ENCODE results near the gene TM4SF18. TPM values are rescaled to one million over a fixed set of nuclear protein-coding genes. Genes with fewer than 3 reads are reported as not detected.

Gene TM4SF18
- not detected in 2 replicates for total RNA-seq (ENCODE audit: low replicate concordance)

DNA sequence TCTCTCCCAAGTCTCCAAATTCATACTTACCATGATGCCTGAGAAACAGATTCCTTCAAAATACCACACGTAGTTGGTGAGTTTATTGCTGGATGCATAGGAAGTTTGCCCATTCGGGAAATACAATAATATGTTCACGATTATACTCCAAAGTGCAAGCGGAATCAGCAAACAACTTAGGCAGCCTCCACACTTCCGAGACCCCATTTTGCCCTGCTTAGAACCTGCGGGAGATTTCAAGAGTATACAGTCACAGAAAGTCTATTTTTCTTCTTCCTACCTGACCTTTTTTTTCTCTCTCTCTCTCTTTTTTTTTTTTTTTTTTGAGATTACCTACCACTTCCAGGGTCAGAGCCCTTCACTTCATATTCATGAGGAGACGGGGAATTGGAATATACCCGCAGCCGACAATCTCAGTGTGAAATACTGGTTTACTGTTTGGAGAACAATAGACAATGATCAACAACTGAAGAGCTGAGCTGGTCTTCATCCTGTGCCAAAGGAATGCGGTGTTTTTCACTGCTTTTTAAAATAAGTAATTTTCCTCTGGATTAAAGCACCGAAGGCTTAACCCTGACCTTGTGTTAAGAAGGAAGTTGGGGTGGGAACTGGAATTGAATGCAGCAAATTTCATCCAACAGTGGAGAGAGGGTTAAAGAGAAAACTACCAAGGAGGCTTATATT lies at the start of gene TM4SF18:
TM4SF18 (minus strand) TSS at position 461 of the 684 bp plus-strand sequence; CDS start at position 207, 254 bp downstream.
- no peaks in the 10 kb centered on the region for H3K36me3 Mint-ChIP-seq
- H4K20me1 ChIP-seq (ENCODE audit: low read depth) = no peaks in the 10 kb centered on the region
- H3K36me3 ChIP-seq = no peaks in the 10 kb centered on the region
- DNase-seq (ENCODE audit: low spot score) = no peak
- H3K9me3 Mint-ChIP-seq = no peaks in the 10 kb centered on the region
- H3K27me3 ChIP-seq = no peaks in the 10 kb centered on the region
- no peaks in the 10 kb centered on the region for H3K9me3 ChIP-seq (ENCODE audit: low read depth)
- H3F3A ChIP-seq (ENCODE audit: low read depth) = no peaks in the 10 kb centered on the region
- H3K4me3 Mint-ChIP-seq = peak within 1 kb of the TSS; percentile 77
- H3K27ac Mint-ChIP-seq = peak within 1 kb of the TSS; percentile 32
- H2AFZ ChIP-seq (replicated peaks) = no peak within 1 kb of the TSS
- H3K27ac ChIP-seq = no peak within 1 kb of the TSS
- no peaks in the 10 kb centered on the region for H3K79me2 ChIP-seq (ENCODE audit: low read depth)
- peaks cover 20% of the 10 kb centered on the region for H3K4me1 Mint-ChIP-seq
- no peak within 1 kb of the TSS for H3K9ac ChIP-seq
- peak within 1 kb of the TSS; percentile 54 for H3K4me2 ChIP-seq
- H3K4me3 ChIP-seq = no peak within 1 kb of the TSS
- TF ChIP-seq, protein P1, sequence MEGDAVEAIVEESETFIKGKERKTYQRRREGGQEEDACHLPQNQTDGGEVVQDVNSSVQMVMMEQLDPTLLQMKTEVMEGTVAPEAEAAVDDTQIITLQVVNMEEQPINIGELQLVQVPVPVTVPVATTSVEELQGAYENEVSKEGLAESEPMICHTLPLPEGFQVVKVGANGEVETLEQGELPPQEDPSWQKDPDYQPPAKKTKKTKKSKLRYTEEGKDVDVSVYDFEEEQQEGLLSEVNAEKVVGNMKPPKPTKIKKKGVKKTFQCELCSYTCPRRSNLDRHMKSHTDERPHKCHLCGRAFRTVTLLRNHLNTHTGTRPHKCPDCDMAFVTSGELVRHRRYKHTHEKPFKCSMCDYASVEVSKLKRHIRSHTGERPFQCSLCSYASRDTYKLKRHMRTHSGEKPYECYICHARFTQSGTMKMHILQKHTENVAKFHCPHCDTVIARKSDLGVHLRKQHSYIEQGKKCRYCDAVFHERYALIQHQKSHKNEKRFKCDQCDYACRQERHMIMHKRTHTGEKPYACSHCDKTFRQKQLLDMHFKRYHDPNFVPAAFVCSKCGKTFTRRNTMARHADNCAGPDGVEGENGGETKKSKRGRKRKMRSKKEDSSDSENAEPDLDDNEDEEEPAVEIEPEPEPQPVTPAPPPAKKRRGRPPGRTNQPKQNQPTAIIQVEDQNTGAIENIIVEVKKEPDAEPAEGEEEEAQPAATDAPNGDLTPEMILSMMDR (IDR thresholded peaks at IDR 0.05) = no peak
- H3K4me1 ChIP-seq = peaks cover 16% of the 10 kb centered on the region
- no peaks in the 10 kb centered on the region for H3K27me3 Mint-ChIP-seq (ENCODE audit: insufficient read depth, low read depth)

GRCh38 chr3:149382518-149382917 lies 49.1 kb upstream of the TM4SF18 start:
- Histone ChIP-seq H3K9me3 (ENCODE audit: low read depth) (no peaks in the 10 kb centered on the region), H3F3A (ENCODE audit: low read depth) (peaks cover 7% of the 10 kb centered on the region), H4K20me1 (ENCODE audit: low read depth) (no peaks in the 10 kb centered on the region), H3K4me1 (peaks cover 4% of the 10 kb centered on the region), H3K79me2 (ENCODE audit: low read depth) (no peaks in the 10 kb centered on the region), H3K27ac (no peak overlapping the region), H3K4me2 (no peak overlapping the region), H3K36me3 (no peaks in the 10 kb centered on the region), H3K9ac (no peak overlapping the region), H3K27me3 (no peaks in the 10 kb centered on the region), H2AFZ (replicated peaks) (no peak overlapping the region), H3K4me3 (no peak overlapping the region)
- no peak for TF ChIP-seq EZH2 (IDR thresholded peaks at IDR 0.05)
- no peak for DNase-seq (ENCODE audit: low spot score)
- Mint-ChIP-seq H3K27me3 (ENCODE audit: insufficient read depth, low read depth) (peaks cover 12% of the 10 kb centered on the region), H3K36me3 (peaks cover 6% of the 10 kb centered on the region), H3K4me1 (peaks cover 18% of the 10 kb centered on the region), H3K9me3 (peaks cover 20% of the 10 kb centered on the region), H3K4me3 (no peak overlapping the region), H3K27ac (no peak overlapping the region)

DNA sequence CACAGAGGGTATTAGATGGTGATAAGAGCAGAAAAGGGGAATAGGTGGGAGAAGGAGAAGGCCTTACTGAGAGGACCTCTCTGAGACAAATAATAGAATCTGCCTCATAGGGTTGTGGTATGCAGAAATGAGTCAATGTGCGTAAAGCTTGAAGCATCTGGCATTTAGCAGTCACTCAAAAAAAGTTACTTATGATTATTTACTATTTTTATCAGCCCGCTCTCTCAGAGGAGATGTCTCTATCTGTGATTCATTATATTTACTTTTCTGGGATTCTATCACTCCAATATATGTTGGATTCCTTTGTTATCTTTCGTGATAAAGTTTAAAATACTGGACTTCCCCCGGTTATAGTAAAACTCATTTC lies 48.6 kb upstream of the TM4SF18 start:
- H3K79me2 ChIP-seq (ENCODE audit: low read depth) = no peaks in the 10 kb centered on the region
- no peak overlapping the region for H3K4me3 ChIP-seq
- H3K36me3 ChIP-seq = no peaks in the 10 kb centered on the region
- H2AFZ ChIP-seq (replicated peaks) = no peak overlapping the region
- peaks cover 7% of the 10 kb centered on the region for H3F3A ChIP-seq (ENCODE audit: low read depth)
- H3K4me1 Mint-ChIP-seq = peaks cover 22% of the 10 kb centered on the region
- H3K27me3 Mint-ChIP-seq (ENCODE audit: insufficient read depth, low read depth) = peaks cover 12% of the 10 kb centered on the region
- H3K4me3 Mint-ChIP-seq = no peak overlapping the region
- no peak overlapping the region for H3K4me2 ChIP-seq
- peaks cover 8% of the 10 kb centered on the region for H3K4me1 ChIP-seq
- H3K36me3 Mint-ChIP-seq = peaks cover 6% of the 10 kb centered on the region
- DNase-seq (ENCODE audit: low spot score) = no peak
- H3K27ac Mint-ChIP-seq = no peak overlapping the region
- H3K9ac ChIP-seq = no peak overlapping the region
- no peaks in the 10 kb centered on the region for H3K27me3 ChIP-seq
- H3K27ac ChIP-seq = no peak overlapping the region
- no peaks in the 10 kb centered on the region for H4K20me1 ChIP-seq (ENCODE audit: low read depth)
- TF ChIP-seq EZH2 (IDR thresholded peaks at IDR 0.05) = no peak
- TF ChIP-seq, protein P1 (IDR thresholded peaks at IDR 0.05) = no peak
- no peak for TF ChIP-seq EZH2phosphoT487 (IDR thresholded peaks at IDR 0.05)
- no peaks in the 10 kb centered on the region for H3K9me3 ChIP-seq (ENCODE audit: low read depth)
- peaks cover 20% of the 10 kb centered on the region for H3K9me3 Mint-ChIP-seq

Data from neural progenitor cell (in vitro differentiated cells).